PC-9 (cell line): Measurements from ENCODE around the gene THBS1.

Experiments used
- EZH2 ChIP-seq: fragments of 200-600 bp; sonication (generic); IDR thresholded peaks from 2 replicates; pipeline ENCODE4 v1.8.0; 2017; ENCODE audit warnings: antibody characterized with exemption, low read depth
- TF ChIP-seq, protein P1 (sequence below): fragments of 200-600 bp; sonication (generic); conservative IDR thresholded peaks from 2 replicates; pipeline ENCODE4 v1.6.1; 2017; ENCODE audit warnings: mixed run types, antibody characterized with exemption, mild to moderate bottlenecking, moderate library complexity

DNA sequence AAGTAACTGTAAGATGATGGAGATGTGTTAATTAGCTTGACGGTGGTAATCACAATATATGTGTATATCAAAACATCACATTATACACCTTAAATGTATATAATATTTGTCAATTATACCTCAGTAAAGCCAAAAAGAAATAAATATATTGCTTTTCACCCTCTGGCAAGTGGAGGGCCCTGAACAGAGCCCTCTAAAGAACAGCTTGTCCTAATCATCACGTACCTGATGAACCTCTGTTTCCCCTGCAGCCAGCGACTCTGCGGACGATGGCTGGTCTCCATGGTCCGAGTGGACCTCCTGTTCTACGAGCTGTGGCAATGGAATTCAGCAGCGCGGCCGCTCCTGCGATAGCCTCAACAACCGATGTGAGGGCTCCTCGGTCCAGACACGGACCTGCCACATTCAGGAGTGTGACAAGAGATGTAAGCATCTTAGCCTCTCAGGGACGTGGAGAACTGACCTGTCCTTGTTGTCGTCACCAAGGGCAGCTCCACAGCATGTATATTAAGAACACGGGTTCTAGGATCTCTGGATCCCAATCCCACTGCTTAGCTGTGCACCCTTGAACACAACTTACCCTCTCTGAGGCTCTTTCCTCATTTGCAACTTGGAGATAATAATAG lies 6.3 kb downstream of the THBS1 start:
- TF ChIP-seq, protein P1, sequence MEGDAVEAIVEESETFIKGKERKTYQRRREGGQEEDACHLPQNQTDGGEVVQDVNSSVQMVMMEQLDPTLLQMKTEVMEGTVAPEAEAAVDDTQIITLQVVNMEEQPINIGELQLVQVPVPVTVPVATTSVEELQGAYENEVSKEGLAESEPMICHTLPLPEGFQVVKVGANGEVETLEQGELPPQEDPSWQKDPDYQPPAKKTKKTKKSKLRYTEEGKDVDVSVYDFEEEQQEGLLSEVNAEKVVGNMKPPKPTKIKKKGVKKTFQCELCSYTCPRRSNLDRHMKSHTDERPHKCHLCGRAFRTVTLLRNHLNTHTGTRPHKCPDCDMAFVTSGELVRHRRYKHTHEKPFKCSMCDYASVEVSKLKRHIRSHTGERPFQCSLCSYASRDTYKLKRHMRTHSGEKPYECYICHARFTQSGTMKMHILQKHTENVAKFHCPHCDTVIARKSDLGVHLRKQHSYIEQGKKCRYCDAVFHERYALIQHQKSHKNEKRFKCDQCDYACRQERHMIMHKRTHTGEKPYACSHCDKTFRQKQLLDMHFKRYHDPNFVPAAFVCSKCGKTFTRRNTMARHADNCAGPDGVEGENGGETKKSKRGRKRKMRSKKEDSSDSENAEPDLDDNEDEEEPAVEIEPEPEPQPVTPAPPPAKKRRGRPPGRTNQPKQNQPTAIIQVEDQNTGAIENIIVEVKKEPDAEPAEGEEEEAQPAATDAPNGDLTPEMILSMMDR, result no peak
- TF ChIP-seq EZH2, result no peak
